Endothelial cell (in vitro differentiated cells): ENCODE results near the gene KLRC2. TPM values are rescaled to one million over a fixed set of nuclear protein-coding genes. Genes with fewer than 3 reads are reported as not detected.
"Not testable (repeated sequence)": the region's sequence is repeated elsewhere in the genome, so short reads cannot be mapped to it uniquely, and the experiment has no call there.

Source experiments
- DNase-seq: peaks from one replicate; pipeline ENCODE4 v3.0.0; 2021; ENCODE audit warnings: low spot score
- H3K27ac Mint-ChIP-seq: one replicate; pipeline ENCODE4 v1.8.0; 2021; ENCODE audit warnings: mixed read lengths, inconsistent platforms; ENCODE audit not compliant: unreplicated experiment
- H3K27me3 Mint-ChIP-seq: one replicate; pipeline ENCODE4 v1.8.0; 2021; ENCODE audit warnings: mild to moderate bottlenecking, moderate library complexity, mixed read lengths, inconsistent platforms; ENCODE audit not compliant: unreplicated experiment
- H3K36me3 Mint-ChIP-seq: one replicate; pipeline ENCODE4 v1.8.0; 2021; ENCODE audit warnings: mild to moderate bottlenecking, low read depth, mixed read lengths, inconsistent platforms; ENCODE audit not compliant: unreplicated experiment
- H3K4me1 Mint-ChIP-seq: one replicate; pipeline ENCODE4 v1.8.0; 2021; ENCODE audit warnings: mild to moderate bottlenecking, mixed read lengths, inconsistent platforms; ENCODE audit not compliant: unreplicated experiment
- H3K4me3 Mint-ChIP-seq: one replicate; pipeline ENCODE4 v1.8.0; 2021; ENCODE audit warnings: mild to moderate bottlenecking, mixed read lengths, inconsistent platforms; ENCODE audit not compliant: unreplicated experiment
- H3K9me3 Mint-ChIP-seq: one replicate; pipeline ENCODE4 v1.8.0; 2021; ENCODE audit warnings: mixed read lengths, inconsistent platforms; ENCODE audit not compliant: unreplicated experiment
- total RNA-seq: library from RNA; stranded (reverse); fragmentation: NEBNext Ultra II Directional; extraction: Animal tissue kit (Norgen Biotek cat#: 25700); gene quantifications from one replicate; pipeline ENCODE4 v1.2.1, GENCODE V29; 2021; ENCODE audit not compliant: unreplicated experiment
- TF ChIP-seq, protein P1 (sequence below): fragments of 200-600 bp; sonication (generic); IDR thresholded peaks from one replicate; pipeline ENCODE4 v1.5.0; 2021; ENCODE audit warnings: antibody characterized with exemption; ENCODE audit not compliant: unreplicated experiment

Gene KLRC2
- total RNA-seq, 1 donor from 2014 or later = not detected

DNA sequence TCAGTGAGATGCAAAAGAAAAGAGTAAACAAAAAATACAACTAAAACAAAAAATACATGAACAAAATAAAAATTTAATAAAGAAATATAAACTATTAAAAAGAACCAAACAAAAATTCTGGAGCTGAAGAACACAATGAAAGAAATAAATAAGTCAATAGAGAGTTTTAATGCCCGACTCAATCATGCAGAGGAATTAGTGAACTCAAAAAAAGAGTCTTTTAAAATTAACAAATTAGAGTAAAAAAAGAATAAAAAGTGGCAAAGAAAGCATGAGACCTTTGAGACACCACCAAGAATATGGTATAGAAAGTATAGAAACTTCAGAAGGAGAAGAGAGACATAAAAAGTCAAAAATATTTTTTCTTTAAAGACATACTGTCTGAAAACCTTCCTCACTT lies 20.0 kb upstream of the KLRC2 start:
- Mint-ChIP-seq H3K27me3 (no peaks in the 10 kb centered on the region), H3K4me3 (no peak overlapping the region), H3K36me3 (no peaks in the 10 kb centered on the region), H3K4me1 (no peaks in the 10 kb centered on the region), H3K27ac (no peak overlapping the region), H3K9me3 (no peaks in the 10 kb centered on the region)
- TF ChIP-seq, protein P1, sequence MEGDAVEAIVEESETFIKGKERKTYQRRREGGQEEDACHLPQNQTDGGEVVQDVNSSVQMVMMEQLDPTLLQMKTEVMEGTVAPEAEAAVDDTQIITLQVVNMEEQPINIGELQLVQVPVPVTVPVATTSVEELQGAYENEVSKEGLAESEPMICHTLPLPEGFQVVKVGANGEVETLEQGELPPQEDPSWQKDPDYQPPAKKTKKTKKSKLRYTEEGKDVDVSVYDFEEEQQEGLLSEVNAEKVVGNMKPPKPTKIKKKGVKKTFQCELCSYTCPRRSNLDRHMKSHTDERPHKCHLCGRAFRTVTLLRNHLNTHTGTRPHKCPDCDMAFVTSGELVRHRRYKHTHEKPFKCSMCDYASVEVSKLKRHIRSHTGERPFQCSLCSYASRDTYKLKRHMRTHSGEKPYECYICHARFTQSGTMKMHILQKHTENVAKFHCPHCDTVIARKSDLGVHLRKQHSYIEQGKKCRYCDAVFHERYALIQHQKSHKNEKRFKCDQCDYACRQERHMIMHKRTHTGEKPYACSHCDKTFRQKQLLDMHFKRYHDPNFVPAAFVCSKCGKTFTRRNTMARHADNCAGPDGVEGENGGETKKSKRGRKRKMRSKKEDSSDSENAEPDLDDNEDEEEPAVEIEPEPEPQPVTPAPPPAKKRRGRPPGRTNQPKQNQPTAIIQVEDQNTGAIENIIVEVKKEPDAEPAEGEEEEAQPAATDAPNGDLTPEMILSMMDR = no peak
- DNase-seq = no peak

DNA sequence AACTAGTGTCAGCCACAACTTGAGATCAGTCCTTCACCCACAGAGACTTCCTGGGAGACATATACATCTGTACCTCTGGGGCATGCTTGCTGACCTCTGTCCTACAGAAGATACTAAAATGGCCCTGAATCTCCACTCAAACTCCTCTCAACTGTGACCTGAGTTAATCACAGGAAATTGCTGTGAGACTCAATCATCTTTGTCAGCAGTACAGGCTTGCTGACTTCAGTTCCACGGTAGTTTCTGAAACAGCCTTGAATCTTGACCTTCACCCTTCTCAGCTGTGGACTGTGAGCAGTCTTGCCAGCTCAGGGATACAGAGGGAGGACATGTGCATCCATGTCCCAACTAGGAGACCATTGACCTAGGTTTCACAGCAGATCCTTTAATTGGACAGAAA lies 18.7 kb upstream of the KLRC2 start:
- Mint-ChIP-seq H3K27ac (no peak overlapping the region), H3K36me3 (no peaks in the 10 kb centered on the region), H3K4me1 (no peaks in the 10 kb centered on the region), H3K4me3 (no peak overlapping the region), H3K27me3 (no peaks in the 10 kb centered on the region), H3K9me3 (no peaks in the 10 kb centered on the region)
- DNase-seq = no peak
- TF ChIP-seq, protein P1 = no peak

GRCh38 chr12:10453156-10453555 lies 17.3 kb upstream of the KLRC2 start, which contains the start of gene KLRC1:
KLRC1 (minus strand) TSS chr12:10453377; CDS start chr12:10451156, 2,221 bp downstream.
- no peaks in the 10 kb centered on the region for H3K9me3 Mint-ChIP-seq
- no peak within 1 kb of the TSS for H3K27ac Mint-ChIP-seq
- DNase-seq = no peak
- H3K4me3 Mint-ChIP-seq = no peak within 1 kb of the TSS
- H3K27me3 Mint-ChIP-seq = no peaks in the 10 kb centered on the region
- H3K36me3 Mint-ChIP-seq = no peaks in the 10 kb centered on the region
- TF ChIP-seq, protein P1 = no peak
- no peaks in the 10 kb centered on the region for H3K4me1 Mint-ChIP-seq

DNA sequence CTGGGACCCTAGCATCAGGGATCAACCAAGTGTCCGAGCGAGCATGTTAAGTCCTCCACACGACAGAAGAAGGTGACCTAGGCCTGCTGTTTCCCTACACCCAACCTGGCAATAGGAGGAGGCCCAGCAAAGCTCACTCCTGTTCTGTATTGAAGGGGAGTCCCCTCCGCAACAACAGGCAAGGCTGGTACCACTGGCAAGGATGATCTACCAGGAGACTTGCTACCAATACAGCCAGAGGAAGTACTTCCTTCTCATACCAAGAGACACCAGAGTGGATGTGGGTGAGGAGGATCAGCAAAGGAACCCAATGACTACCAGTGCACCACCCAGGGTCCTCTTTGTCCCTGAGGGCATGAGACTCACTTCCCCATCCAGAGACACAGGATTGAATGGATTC lies 12.4 kb upstream of the KLRC2 start:
- no peaks in the 10 kb centered on the region for H3K27me3 Mint-ChIP-seq
- no peaks in the 10 kb centered on the region for H3K36me3 Mint-ChIP-seq
- H3K4me3 Mint-ChIP-seq = no peak overlapping the region
- no peaks in the 10 kb centered on the region for H3K4me1 Mint-ChIP-seq
- no peaks in the 10 kb centered on the region for H3K9me3 Mint-ChIP-seq
- TF ChIP-seq, protein P1 = no peak
- DNase-seq = no peak
- H3K27ac Mint-ChIP-seq = no peak overlapping the region

GRCh38 chr12:10446052-10446451 lies 10.2 kb upstream of the KLRC2 start:
- H3K4me3 Mint-ChIP-seq, H3K27ac Mint-ChIP-seq, DNase-seq, H3K36me3 Mint-ChIP-seq, H3K27me3 Mint-ChIP-seq, H3K4me1 Mint-ChIP-seq, H3K9me3 Mint-ChIP-seq: not testable (repeated sequence)

DNA sequence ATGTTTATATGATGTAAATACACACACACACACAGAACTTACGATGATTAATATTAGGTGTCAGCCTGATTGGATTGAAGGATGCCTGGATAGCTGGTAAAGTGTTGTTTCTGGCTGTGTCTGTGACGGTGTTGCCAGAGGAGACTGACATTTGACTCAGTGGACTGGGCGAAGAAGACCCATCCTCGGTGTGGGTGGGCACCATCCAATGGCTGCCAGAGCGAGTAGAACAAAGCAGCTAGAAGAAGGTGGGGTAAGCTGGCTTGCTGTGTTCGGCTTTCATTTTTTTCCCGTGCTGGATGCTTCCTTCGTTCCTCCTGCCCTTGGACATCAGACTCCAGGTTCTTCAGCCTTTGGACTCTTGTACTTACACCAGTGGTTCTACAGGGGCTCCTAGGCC lies 5.3 kb upstream of the KLRC2 start:
- H3K4me1 Mint-ChIP-seq, H3K9me3 Mint-ChIP-seq, H3K27me3 Mint-ChIP-seq, H3K4me3 Mint-ChIP-seq, H3K36me3 Mint-ChIP-seq, DNase-seq, H3K27ac Mint-ChIP-seq: not testable (repeated sequence)

- H3K27me3 Mint-ChIP-seq, H3K4me1 Mint-ChIP-seq, H3K9me3 Mint-ChIP-seq, H3K4me3 Mint-ChIP-seq, H3K27ac Mint-ChIP-seq, H3K36me3 Mint-ChIP-seq, DNase-seq: not testable (repeated sequence)
These were observed 3.9 kb upstream of the KLRC2 start for GRCh38 chr12:10439608-10440274.

DNA sequence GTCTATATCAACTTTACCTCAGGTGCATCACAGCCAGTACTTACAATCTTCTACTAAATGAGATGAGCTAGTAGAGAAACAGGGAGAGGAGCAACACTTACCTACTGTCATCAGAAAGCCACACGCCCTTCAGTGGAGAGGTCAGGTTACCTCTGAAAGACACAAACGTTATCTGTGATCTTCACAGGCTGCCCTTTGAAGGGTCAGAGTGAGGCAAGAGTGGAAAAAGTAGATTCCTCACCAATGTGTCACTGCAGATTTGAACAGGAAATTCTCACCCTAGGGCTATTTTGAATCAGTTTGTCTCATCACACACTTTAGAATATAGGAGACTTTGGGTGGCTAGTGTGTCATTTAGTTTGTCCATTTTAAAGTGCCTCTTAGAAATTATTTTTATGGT lies 1.8 kb upstream of the KLRC2 start:
- H3K9me3 Mint-ChIP-seq, H3K36me3 Mint-ChIP-seq, H3K27ac Mint-ChIP-seq, DNase-seq, H3K4me1 Mint-ChIP-seq, H3K27me3 Mint-ChIP-seq, H3K4me3 Mint-ChIP-seq: not testable (repeated sequence)

- not testable (repeated sequence) for DNase-seq, H3K4me3 Mint-ChIP-seq, H3K27ac Mint-ChIP-seq, H3K27me3 Mint-ChIP-seq, H3K9me3 Mint-ChIP-seq, H3K36me3 Mint-ChIP-seq, H3K4me1 Mint-ChIP-seq
These were observed 5.2 kb downstream of the KLRC2 start for GRCh38 chr12:10430623-10431022.
